Fibroblast of skin of scalp (primary cell): ENCODE data around the gene ZNF117.
"Not testable (repeated sequence)": the region's sequence is repeated elsewhere in the genome, so short reads cannot be mapped to it uniquely, and the experiment has no call there.

ENCODE experiments used
- DNase-seq: peaks from one replicate; pipeline ENCODE4 v3.0.0-alpha.2; 2013

The ZNF117 gene

DNA sequence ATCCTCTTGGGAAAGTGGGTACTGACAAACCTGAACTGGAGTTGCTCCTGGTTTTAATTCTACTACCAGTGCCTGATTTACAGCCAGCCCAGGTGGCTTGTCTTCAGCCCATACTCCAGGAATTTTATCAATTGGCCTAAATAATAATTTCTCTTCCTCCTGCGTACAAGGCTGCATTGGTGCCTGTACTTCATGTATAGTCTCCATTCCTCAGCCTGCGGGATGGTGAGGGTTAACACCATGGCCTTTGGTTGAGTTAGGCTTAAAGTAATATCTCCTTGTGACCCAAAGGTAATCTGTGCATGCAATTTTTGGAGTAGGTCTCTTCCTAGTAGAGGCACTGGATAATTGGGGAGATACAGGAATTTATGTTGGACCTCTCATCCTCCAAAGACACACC is 5.5 kb upstream of the ZNF117 start:
- DNase-seq: no peak

DNA sequence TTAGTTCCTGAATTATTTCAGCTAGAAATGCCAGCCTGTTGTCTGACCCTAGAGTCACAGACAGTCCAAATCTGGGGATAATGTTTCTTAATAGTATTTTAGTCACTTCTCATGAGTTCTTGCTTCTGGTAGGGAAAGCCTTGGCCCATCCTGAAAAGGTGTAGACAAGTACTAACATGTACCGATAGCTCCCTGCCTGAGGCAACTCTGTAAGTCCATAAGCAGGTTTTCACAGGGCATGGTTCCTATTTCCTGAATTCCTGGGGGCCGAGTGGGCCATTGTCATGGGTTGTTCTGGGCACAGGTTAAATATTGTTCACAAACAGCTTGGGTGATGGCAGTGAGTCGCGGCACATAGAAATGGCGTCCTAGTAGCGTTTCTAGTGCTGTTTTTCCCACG is 3.1 kb upstream of the ZNF117 start:
- no peak for DNase-seq

GRCh38 chr7:64992971-64993370 is 2.1 kb upstream of the ZNF117 start:
- no peak for DNase-seq

GRCh38 chr7:64990216-64990615 is 620 bp downstream of the ZNF117 start:
- no peak for DNase-seq

- no peak for DNase-seq
Observed at GRCh38 chr7:64978497-64979203, 12.2 kb downstream of the ZNF117 start.

DNA sequence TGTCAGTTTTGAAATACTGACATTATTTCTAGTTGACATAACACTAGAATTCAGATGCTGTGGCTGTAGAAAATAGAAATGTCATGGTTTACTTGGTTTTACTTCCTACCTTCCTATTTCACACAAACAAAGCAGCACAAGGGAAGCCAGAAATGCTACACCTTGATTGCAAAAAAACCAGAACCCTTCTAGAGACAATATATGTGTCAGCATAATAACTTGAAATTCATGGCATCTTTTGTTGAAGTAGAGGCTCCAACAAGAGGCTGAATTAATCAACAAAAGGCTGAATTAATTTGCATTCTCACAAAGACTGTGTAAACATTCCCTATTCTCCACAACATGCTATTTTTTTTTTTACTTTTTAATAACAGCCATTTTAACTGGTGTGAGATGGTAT is 25.2 kb downstream of the ZNF117 start:
- no peak for DNase-seq

GRCh38 chr7:64959072-64959747 is 31.6 kb downstream of the ZNF117 start:
- DNase-seq: no peak

DNA sequence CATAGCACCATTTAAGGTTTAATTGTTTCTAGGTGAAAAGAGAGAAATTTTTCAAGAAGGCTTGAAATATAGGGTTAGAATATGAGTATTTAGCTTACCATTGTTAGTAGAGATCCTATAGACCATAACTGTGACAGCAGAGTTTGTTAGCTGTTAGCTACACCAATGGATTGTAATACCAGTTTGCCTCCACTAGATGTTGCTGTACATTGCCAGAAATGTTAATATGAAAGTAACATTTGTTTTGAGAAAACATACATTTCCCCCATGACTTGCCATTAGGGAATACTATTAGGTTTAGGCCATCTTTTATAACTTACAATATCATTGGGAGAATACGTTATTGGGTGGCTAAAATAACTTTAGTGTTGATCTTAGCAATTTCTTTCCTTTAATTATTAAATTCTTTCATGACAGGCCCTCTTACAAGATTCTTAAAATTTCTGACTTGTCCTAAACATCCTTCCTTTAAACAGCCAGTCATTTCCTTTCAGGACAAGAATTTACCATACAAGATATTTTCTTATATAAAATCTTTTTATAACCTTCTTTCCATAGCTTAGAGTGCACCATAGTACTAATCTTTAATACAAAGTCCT is 39.5 kb downstream of the ZNF117 start:
- DNase-seq: peak; percentile 49

DNA sequence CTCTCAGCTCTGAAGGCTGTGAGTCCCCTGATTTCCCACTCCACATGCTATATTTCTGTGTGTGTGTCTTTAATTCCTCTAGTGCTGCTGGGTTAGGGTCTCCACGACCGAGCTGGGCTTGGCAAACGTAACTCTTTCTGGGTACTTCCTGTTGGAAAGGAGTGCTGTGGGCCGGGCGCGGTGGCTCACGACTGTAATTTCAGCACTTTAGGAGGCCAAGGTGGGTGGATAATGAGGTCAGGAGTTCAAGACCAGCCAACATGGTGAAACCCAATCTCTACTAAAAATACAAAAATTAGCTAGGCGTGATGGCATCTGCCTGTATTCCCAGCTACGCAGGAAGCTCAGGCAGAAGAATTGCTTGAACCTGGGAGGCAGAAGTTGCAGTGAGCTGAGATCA is 40.2 kb downstream of the ZNF117 start:
- not testable (repeated sequence) for DNase-seq

DNA sequence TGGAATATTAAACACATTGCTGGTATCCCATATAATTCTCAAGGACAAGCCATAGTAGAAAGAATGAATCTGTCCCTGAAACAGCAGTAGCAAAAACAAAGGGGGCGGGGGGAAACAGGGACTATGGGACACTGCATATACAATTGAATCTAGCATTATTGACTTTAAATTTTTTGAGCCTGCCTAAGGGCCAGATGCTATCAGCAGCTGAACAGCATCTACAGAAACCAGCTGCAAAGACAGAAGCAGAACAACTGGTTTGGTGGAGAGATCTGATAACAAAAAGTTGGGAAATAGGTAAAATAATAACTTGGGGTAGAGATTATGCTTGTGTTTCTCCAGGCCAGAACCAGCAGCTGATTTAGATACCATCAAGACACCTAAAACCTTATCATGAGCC is 42.1 kb downstream of the ZNF117 start:
- not testable (repeated sequence) for DNase-seq

DNA sequence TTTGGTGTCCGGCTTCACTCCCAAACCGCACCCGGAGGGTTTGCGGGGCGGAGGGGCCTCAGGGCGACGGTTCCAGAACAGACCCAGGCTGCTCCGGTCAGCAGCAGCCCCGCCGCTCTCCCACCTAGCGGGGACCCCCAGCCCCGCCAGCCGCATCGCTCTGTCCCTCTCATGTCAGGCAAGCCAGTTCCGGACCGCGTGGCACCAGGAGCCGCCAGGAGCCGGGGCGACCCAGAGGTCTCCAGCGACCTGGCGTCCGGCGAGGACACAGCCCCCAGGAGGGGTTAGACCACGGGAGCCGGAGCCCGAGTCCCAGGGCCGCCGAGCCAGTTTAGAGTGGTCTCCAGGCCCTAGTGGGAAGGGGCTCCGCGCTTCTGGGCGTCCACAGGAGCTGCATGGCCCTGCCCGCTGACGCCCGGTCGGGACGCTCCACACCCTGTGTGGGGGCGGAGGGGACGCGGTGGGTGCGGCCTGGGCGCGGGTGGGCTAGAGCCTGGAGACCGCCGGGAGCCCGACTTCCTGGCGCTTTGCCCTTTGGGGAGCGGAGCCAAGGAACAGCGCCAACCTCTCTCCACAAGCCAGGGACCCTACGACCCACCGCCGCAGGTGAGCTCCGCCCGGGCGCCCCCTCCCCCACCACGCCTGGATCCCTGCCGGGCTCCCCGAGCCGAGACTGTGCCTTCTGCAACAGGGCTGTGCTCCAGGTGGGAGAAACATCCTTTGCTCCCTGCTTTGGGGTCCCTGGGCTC is 43.4 kb downstream of the ZNF117 start:
- DNase-seq: no peak

DNA sequence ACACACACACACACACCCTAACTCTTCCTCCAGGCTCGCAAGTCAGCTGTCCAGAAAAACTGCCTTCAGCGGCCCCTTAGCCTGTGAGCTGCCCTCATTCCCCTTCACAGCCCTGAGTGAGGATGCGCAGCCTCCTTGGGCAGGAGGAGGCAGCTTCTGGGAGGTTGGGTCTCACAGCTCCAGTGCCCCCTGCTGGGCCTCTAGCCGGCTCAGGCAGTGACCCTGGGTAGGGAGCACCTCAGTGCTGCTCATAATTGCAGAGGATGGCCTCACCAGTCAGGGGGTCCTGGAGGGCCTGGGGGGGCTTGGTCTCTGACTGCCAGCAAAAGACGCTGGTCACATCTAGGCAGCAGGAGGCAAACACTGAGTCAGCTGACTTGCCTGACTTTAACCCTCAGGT is 44.1 kb downstream of the ZNF117 start:
- no peak for DNase-seq

DNA sequence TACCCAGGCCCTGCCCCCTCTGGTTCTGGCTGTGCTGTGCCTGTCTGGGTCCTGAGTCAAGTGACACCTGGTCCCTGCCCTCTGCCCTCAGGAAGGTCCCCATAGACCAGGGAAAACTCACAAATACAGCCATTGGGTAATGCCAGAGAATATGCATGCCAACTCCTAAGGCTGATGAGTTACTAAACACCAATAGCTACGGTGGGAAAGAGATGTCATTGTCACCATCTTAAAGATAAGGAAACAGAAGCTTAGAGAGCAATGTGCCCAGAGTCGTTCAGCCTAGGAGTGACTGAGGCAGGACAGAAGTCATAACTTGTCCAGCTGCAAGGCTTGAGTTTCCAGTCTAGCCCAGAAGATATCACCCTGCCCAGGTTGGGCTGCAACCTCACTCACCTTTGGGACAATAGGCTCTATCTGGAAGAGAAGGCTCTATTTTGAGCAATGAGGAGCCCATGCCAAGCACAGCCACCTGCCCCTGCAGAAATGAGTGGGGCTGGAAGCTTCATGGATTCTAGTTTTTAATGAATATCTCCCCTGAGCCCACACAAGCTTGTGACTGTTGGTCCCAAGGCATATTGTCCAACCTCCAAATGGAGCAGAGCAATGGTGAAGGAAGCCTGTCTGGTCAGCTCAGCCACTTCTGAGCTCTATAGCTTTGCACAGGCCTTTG is 45.2 kb downstream of the ZNF117 start:
- DNase-seq: no peak

- DNase-seq: not testable (repeated sequence)
Observed at GRCh38 chr7:64944667-64945502, 46.0 kb downstream of the ZNF117 start.

DNA sequence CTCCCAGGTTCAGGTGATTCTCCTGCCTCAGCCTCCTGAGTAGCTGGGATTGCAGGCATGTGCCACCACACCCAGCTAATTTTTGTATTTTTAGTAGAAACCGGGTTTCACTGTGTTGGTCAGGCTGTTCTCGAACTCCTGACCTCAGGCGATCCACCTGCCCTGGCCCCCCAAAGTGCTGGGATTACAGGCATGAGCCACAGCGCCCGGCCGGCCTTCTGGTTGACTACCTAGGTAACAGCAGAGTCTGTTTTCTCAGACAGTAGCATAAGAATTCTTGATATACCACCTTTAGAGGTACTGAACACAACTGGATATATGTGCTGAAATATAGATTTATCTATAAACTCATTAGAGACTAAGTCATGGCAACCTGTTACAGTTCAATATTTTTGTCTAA is 50.8 kb downstream of the ZNF117 start:
- DNase-seq: not testable (repeated sequence)

GRCh38 chr7:64938540-64938939 is 52.3 kb downstream of the ZNF117 start:
- DNase-seq: no peak

DNA sequence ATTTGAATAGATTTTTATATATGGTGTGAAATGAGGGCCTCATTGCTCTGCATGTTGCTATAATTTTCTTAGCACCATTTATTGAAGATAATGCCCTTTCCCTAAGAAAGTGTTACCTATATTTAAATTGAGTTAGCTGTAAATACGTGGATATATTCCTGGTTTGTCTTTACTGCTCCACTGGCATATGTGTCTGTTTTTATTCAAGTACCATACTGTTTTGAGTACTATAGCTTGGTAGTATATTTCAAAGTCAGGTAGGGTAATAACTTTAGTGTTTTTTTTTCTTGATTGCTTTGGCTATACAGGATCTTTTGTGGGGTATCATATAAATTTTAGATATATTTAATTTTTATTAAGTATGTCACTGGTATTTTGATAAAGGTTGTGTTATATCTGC is 56.4 kb downstream of the ZNF117 start:
- no peak for DNase-seq

DNA sequence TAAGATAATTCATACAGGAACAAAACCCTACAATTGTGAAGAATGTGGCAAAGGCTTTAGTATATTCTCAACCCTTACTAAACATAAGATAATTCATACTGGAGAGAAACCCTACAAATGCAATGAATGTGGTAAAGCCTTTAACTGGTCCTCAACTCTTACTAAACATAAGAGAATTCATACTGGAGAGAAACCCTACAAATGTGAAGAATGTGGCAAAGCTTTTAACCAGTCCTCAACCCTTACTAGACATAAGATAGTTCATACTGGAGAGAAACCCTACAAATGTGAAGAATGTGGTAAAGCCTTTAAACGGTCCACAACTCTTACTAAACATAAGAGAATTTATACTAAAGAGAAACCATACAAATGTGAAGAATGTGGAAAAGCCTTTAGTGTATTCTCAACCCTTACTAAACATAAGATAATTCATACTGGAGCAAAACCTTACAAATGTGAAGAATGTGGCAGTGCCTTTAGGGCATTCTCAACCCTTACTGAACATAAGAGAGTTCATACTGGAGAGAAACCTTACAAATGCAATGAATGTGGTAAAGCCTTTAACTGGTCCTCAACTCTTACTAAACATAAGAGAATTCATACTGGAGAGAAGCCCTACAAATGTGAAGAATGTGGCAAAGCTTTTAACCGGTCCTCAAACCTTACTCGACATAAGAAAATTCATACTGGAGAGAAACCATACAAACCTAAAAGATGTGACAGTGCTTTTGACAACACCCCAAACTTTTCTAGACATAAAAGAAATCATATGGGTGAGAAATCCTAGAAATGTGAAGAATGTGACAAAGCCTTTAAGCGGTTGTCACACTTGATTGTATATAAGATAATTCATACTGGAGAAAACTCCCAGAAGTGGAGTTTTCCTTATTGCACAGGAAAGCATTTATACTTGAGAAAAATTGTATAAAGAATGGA is 62.3 kb downstream of the ZNF117 start:
- DNase-seq: not testable (repeated sequence)
